Measurements from ENCODE around the gene NRTN.

Gene NRTN, protein sequence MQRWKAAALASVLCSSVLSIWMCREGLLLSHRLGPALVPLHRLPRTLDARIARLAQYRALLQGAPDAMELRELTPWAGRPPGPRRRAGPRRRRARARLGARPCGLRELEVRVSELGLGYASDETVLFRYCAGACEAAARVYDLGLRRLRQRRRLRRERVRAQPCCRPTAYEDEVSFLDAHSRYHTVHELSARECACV

DNA sequence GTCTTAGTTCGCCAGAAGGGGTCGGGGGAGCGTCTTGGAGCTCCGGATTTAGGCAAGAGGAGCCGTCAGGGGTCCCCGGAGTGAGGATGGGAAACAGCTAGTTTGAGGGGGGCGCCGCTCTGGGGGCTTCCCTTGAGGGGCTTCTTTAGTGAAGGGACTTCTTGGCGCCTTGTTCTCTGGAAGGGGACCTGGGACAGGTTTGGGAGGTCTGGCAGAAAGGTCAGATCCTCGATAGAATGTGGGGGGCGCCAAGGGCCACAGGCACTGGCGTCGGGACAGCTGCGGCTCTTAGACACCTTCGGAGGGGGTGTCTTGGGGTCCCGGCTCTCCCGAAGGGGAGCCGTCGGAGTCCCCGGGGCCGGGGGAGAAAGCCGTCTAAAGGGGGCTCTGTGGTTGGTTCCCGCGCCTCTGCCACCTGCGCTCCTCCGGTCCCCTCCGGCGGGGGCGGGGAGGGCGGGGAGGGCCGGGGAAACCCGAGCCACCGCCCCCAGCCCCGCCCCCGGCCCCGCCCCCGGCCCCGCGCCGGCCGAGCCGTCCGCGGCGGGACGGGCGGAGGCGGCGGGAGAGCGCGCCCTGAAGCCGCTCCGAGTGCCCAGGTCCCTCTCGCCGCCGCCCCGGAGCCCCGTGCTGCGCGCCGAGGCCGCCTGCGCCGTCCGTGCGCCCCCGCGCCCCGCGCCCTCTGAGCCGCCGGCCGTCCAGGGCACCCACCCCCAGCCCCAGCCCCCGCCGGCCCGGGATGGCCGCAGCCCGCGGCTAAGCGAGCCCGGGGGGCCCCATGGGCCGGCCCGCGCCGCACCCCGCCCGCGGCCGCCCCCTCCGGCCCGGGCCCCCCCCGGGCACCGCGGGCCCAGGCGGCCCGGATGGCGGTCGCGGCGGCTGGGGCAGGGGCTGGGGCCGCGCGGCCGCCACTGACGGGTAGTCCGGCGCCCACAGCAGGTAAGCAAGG is at the start of gene NRTN:
TSS of gene NRTN (plus strand) at position 552 of the 946 bp plus-strand sequence. CDS start 19,099 bp downstream, outside the sequence.
- TF ChIP-seq, protein P1, sequence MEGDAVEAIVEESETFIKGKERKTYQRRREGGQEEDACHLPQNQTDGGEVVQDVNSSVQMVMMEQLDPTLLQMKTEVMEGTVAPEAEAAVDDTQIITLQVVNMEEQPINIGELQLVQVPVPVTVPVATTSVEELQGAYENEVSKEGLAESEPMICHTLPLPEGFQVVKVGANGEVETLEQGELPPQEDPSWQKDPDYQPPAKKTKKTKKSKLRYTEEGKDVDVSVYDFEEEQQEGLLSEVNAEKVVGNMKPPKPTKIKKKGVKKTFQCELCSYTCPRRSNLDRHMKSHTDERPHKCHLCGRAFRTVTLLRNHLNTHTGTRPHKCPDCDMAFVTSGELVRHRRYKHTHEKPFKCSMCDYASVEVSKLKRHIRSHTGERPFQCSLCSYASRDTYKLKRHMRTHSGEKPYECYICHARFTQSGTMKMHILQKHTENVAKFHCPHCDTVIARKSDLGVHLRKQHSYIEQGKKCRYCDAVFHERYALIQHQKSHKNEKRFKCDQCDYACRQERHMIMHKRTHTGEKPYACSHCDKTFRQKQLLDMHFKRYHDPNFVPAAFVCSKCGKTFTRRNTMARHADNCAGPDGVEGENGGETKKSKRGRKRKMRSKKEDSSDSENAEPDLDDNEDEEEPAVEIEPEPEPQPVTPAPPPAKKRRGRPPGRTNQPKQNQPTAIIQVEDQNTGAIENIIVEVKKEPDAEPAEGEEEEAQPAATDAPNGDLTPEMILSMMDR (IDR thresholded peaks at IDR 0.05; ENCODE audit: low read depth, low read length) = no peak
- no peak for TF ChIP-seq EZH2phosphoT487 (IDR thresholded peaks at IDR 0.05; ENCODE audit: low read depth)
- Histone ChIP-seq H3K4me1 (ENCODE audit: low read length) (peaks cover 11% of the 10 kb centered on the region), H3K9ac (ENCODE audit: low read length) (peak within 1 kb of the TSS; percentile 49), H2AFZ (ENCODE audit: low read depth, low read length) (peak within 1 kb of the TSS; percentile 90), H3K4me2 (ENCODE audit: low read length) (peak within 1 kb of the TSS; percentile 91), H3K79me2 (ENCODE audit: low read length) (no peaks in the 10 kb centered on the region), H3K36me3 (replicated peaks; ENCODE audit: low read depth, low read length) (no peaks in the 10 kb centered on the region), H3K4me3 (ENCODE audit: low read length) (peak within 1 kb of the TSS; percentile 70), H3K27ac (ENCODE audit: low read length) (no peak within 1 kb of the TSS), H3K27me3 (ENCODE audit: low read depth, low read length) (peaks cover 14% of the 10 kb centered on the region), H4K20me1 (ENCODE audit: insufficient read depth, low read length) (no peaks in the 10 kb centered on the region), H3K9me3 (ENCODE audit: insufficient read depth, low read length) (no peaks in the 10 kb centered on the region)

DNA sequence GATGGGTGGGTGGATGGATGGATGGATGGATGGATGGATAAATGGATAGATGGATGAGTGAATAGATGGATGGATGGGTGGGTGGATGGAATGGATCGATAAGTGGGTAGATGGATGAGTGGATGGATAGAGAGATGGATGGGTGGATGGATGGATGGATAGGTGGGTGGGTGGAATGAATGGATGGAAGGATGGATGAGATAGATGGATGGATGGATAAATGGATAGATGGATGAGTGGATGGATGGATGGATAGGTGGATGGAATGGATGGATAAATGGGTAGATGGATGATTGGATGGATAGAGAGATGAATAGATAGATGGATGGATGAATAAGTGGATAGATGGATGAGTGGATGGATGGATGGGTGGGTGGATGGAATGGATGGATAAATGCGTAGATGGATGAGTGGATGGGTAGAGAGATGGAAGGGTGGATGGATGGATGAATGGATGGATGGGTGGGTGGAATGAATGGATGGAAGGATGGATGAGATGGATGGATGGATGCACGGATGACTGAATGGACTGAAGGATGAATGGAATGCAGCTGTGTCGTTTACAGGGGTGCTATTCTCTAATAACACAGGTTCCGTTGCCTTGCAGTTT is 42.2 kb upstream of the NRTN start:
- Histone ChIP-seq H3K9ac (ENCODE audit: low read length) (no peak overlapping the region), H3K4me3 (ENCODE audit: low read length) (no peak overlapping the region), H3K79me2 (ENCODE audit: low read length) (no peaks in the 10 kb centered on the region), H3K27me3 (ENCODE audit: low read depth, low read length) (no peaks in the 10 kb centered on the region), H2AFZ (ENCODE audit: low read depth, low read length) (no peak overlapping the region), H4K20me1 (ENCODE audit: insufficient read depth, low read length) (no peaks in the 10 kb centered on the region), H3K9me3 (ENCODE audit: insufficient read depth, low read length) (no peaks in the 10 kb centered on the region), H3K27ac (ENCODE audit: low read length) (no peak overlapping the region), H3K4me2 (ENCODE audit: low read length) (no peak overlapping the region), H3K4me1 (ENCODE audit: low read length) (no peaks in the 10 kb centered on the region), H3K36me3 (replicated peaks; ENCODE audit: low read depth, low read length) (no peaks in the 10 kb centered on the region)
- TF ChIP-seq, protein P1 (IDR thresholded peaks at IDR 0.05; ENCODE audit: low read depth, low read length) = no peak

DNA sequence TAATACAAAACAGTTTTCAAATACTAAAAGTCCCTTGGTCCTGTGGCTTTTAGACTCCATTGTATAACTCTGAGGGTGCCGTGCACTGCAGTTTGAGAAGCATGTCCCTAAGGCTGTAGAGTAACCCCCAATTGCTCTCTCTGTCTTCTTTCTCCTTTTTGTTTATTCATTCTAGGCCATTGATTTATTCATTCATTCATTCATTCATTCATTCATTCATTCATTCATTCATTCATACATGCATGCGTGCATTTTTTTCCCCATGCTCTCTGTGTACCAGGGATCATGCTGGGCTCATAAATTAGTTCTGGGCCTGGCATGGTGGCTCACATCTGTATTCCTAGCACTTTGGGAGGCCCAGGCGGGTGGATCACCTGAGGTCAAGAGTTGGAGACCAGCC is 39.6 kb upstream of the NRTN start:
- TF ChIP-seq EZH2phosphoT487 (IDR thresholded peaks at IDR 0.05; ENCODE audit: low read depth) = no peak
- TF ChIP-seq, protein P1 (IDR thresholded peaks at IDR 0.05; ENCODE audit: low read depth, low read length) = no peak
- Histone ChIP-seq H3K4me3 (ENCODE audit: low read length) (no peak overlapping the region), H3K79me2 (ENCODE audit: low read length) (no peaks in the 10 kb centered on the region)

DNA sequence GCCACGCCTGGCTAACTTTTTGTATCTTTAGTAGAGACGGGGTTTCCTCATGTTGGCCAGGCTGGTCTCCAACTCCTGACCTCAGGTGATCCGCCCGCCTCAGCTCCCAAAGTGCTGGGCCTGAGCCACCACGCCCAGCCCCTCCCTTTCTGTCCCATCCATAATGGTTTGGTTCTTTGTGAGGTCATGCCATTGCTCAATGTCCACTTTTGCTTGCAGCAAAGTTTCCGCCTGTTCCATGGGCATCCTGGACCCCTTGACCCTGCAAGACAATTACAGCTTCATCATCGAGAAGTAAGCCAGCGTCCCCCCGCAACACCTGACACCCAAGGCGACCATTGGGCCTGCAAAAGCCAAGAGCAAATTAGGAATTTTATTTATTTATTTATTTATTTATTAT is 36.9 kb upstream of the NRTN start:
- no peak for TF ChIP-seq EZH2phosphoT487 (IDR thresholded peaks at IDR 0.05; ENCODE audit: low read depth)
- TF ChIP-seq, protein P1 (IDR thresholded peaks at IDR 0.05; ENCODE audit: low read depth, low read length) = no peak
- Histone ChIP-seq H4K20me1 (ENCODE audit: insufficient read depth, low read length) (no peaks in the 10 kb centered on the region), H3K4me3 (ENCODE audit: low read length) (no peak overlapping the region), H3K9ac (ENCODE audit: low read length) (no peak overlapping the region), H3K9me3 (ENCODE audit: insufficient read depth, low read length) (no peaks in the 10 kb centered on the region), H3K79me2 (ENCODE audit: low read length) (no peaks in the 10 kb centered on the region), H3K4me1 (ENCODE audit: low read length) (no peaks in the 10 kb centered on the region), H2AFZ (ENCODE audit: low read depth, low read length) (no peak overlapping the region), H3K4me2 (ENCODE audit: low read length) (no peak overlapping the region), H3K36me3 (replicated peaks; ENCODE audit: low read depth, low read length) (no peaks in the 10 kb centered on the region), H3K27me3 (ENCODE audit: low read depth, low read length) (no peaks in the 10 kb centered on the region), H3K27ac (ENCODE audit: low read length) (no peak overlapping the region)

More for the DNA sequence above, 39.6 kb upstream of the NRTN start:
- H3K4me1 ChIP-seq (ENCODE audit: low read length) = no peaks in the 10 kb centered on the region
- H3K36me3 ChIP-seq (replicated peaks; ENCODE audit: low read depth, low read length) = no peaks in the 10 kb centered on the region
- H3K27me3 ChIP-seq (ENCODE audit: low read depth, low read length) = no peaks in the 10 kb centered on the region
- no peak overlapping the region for H2AFZ ChIP-seq (ENCODE audit: low read depth, low read length)
- H3K9ac ChIP-seq (ENCODE audit: low read length) = no peak overlapping the region
- H3K9me3 ChIP-seq (ENCODE audit: insufficient read depth, low read length) = no peaks in the 10 kb centered on the region
- H4K20me1 ChIP-seq (ENCODE audit: insufficient read depth, low read length) = no peaks in the 10 kb centered on the region
- no peak overlapping the region for H3K4me2 ChIP-seq (ENCODE audit: low read length)
- H3K27ac ChIP-seq (ENCODE audit: low read length) = no peak overlapping the region

All from OCI-LY3 (cell line).